Lower leg skin (tissue), 3 donors: ENCODE data around the gene EIF2AK2.

Experiments
- CTCF ChIP-seq, 3 donors: fragments of 450-650 bp; IDR thresholded peaks; one replicate each; pipeline ENCODE4 v1.5.1; 2016; ENCODE audit warnings: antibody characterized with exemption in 3 of 3, mild to moderate bottlenecking in 3 of 3, moderate library complexity in 2 of 3
- POLR2A ChIP-seq, 2 donors: fragments of 450-650 bp; IDR thresholded peaks; one replicate each; pipeline ENCODE4 v1.6.1; 2016 to 2017; ENCODE audit warnings: antibody characterized with exemption in 2 of 2, mild to moderate bottlenecking in 1 of 2, moderate library complexity in 1 of 2

- TF ChIP-seq CTCF (IDR thresholded peaks at IDR 0.05), result no peak
- TF ChIP-seq POLR2A (IDR thresholded peaks at IDR 0.05), result no peak
Observed at GRCh38 chr2:37061776-37062175, 95.0 kb downstream of the EIF2AK2 start.
